NT2/D1 (cell line): ENCODE data around the gene PROK1.

Experiments
- SUZ12 ChIP-seq: IDR thresholded peaks from 2 replicates; pipeline ENCODE4 v1.6.1; 2011; ENCODE audit not compliant: insufficient read length, insufficient read depth; ENCODE audit errors: extremely low read depth
- YY1 ChIP-seq: IDR thresholded peaks from 2 replicates; pipeline ENCODE4 v1.6.1; 2011; ENCODE audit not compliant: insufficient read length, insufficient read depth

- TF ChIP-seq SUZ12 (no peak), YY1 (no peak)
These were observed 31.1 kb downstream of the PROK1 start for GRCh38 chr1:110481968-110482623.
